ENCODE measurements around the gene LTBR. TPM values are rescaled to one million over a fixed set of nuclear protein-coding genes. Genes with fewer than 3 reads are reported as not detected.

The LTBR gene
- total RNA-seq, 1 experiment from 2014 or later = 102 TPM

DNA sequence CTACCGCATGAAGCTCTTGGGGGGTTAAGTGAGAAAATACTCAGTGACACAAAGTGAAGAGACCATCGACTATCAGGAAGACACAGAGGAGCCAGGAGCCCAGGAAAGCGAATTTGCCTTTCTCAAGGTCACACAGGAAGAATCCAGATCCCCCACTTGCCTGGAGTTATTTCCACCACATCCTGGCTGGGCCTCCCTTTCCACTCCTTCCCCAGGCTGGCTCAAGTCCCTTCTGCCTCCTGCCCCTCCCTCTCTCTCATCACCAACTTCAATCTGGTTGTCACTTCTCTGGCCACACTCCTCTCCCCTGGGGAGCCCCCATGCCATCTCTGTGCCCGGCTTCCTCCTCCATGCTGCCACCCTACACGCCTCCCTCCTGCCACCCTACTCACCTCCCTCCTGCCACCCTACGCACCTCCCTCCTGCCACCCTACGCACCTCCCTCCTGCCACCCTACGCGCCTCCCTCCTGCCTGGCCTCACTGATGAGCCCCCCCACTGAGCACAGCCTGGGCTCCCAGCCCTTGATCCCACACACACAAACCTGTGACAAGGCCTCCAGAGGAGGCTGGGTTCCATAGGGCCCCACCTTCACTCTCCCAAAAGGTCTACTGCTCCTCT lies 14.9 kb upstream of the LTBR start:
- Histone ChIP-seq H3K27me3 (replicated peaks) (no peaks in the 10 kb centered on the region), H3K4me1 (replicated peaks) (peaks cover 36% of the 10 kb centered on the region), H3K9me3 (replicated peaks) (no peaks in the 10 kb centered on the region), H3K4me3 (no peak overlapping the region), H3K36me3 (no peaks in the 10 kb centered on the region), H3K27ac (no peak overlapping the region)
- DNase-seq (ENCODE audit: low read depth in 1 of 2, low spot score in 2 of 2) = no peak

DNA sequence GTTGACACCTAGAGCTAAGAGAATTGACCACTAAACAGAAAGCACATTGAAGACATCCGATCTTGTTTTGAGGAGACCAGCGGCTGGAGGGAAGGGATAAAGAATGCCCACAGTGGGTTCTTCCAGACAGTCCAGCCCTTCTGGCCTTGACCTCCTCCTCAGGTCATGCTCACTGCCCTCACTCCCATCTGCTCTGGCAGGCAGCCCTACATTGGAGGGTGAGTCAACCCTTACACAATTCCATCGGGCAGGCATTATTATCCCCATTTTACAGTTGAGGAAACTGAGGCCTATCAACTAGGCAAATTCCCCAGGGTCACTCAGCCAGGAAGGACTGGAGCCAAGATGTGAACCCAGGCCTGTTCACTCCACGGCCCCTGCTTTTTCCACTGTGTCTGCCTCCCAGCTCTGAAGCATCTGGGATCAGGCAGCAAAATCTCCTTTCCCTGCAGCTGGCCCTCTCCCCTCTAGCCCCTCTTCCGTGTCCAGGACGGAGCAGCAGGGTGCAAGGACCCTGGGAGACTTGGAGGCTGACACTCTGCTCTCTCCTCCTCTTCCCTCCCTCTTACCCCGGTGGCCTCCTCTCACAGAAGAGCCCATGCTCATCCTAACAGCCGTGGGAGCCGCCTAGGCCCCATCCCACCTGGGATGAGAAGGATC lies 13.9 kb upstream of the LTBR start:
- no peak for DNase-seq (ENCODE audit: low read depth in 1 of 2, low spot score in 2 of 2)
- H3K27me3 ChIP-seq (replicated peaks) = no peaks in the 10 kb centered on the region
- no peaks in the 10 kb centered on the region for H3K9me3 ChIP-seq (replicated peaks)
- H3K36me3 ChIP-seq = no peaks in the 10 kb centered on the region
- H3K27ac ChIP-seq = 0 out of 2 replicates have a peak overlapping the region, but pooled peaks have one; percentile 60
- no peak overlapping the region for H3K4me3 ChIP-seq
- peaks cover 36% of the 10 kb centered on the region for H3K4me1 ChIP-seq (replicated peaks)

DNA sequence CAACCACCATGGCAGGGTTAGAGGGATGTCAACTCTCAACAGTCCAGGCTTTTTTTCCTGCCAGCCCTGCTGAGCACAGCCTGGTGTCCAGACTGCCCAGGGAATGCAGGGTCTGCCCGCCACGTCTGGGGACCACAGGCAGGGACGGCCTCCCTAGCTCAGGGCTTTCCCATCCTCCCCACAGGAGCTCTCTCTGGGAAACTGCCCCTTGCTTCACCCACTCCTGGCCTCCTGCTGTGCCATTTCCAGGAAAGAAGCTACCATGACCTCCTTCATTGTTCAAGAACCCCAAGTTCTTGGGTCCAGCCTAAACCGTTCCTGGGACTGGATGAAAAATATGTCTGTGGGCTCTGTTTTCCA lies 13.4 kb upstream of the LTBR start:
- H3K27me3 ChIP-seq (replicated peaks) = no peaks in the 10 kb centered on the region
- H3K4me1 ChIP-seq (replicated peaks) = peaks cover 37% of the 10 kb centered on the region
- peak overlapping the region; percentile 60 for H3K27ac ChIP-seq
- H3K9me3 ChIP-seq (replicated peaks) = no peaks in the 10 kb centered on the region
- no peak for DNase-seq (ENCODE audit: low read depth in 1 of 2, low spot score in 2 of 2)
- H3K36me3 ChIP-seq = no peaks in the 10 kb centered on the region
- no peak overlapping the region for H3K4me3 ChIP-seq

DNA sequence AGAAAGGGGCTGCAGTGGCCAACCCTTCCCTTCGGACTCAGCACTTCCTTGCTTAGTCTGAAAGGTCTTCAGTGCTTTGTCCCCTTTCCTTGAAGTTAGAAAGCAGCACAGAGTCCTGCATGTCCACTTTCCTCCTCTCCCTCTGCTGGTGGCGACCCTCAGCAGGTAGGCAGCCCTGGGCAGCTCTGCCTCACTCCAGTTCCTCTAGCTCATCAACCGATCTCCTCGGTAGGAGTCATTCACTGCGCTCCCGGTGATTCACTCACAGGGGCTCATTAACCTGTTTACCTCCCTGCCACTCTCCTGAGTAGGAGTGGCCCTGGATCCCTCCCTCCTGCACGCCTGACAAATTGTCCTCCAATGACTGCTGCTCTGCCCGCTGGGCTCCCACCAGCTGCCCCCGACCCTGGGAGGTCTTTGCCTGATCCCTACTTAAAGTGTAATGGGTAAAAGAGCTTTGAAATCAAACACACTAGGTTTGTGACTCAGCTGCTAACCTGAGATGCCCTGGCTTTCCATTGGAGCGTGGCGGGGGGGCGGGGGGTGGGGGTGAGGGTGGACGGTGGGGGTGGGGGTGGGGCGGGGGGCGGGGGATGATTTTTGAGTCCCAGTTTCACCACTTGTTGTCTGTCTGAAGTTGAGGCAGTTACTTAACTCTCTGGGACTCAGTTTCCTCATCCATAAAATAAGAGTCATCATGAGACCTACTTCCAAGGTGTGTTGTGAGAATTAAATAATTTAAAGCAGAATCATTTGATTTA lies 12.8 kb upstream of the LTBR start:
- Histone ChIP-seq H3K27me3 (replicated peaks) (no peaks in the 10 kb centered on the region), H3K4me1 (replicated peaks) (peaks cover 43% of the 10 kb centered on the region), H3K4me3 (no peak overlapping the region), H3K9me3 (replicated peaks) (no peaks in the 10 kb centered on the region), H3K27ac (peak overlapping the region; percentile 67), H3K36me3 (no peaks in the 10 kb centered on the region)
- peak; percentile 81 to 82 for DNase-seq (ENCODE audit: low read depth in 1 of 2, low spot score in 2 of 2)

DNA sequence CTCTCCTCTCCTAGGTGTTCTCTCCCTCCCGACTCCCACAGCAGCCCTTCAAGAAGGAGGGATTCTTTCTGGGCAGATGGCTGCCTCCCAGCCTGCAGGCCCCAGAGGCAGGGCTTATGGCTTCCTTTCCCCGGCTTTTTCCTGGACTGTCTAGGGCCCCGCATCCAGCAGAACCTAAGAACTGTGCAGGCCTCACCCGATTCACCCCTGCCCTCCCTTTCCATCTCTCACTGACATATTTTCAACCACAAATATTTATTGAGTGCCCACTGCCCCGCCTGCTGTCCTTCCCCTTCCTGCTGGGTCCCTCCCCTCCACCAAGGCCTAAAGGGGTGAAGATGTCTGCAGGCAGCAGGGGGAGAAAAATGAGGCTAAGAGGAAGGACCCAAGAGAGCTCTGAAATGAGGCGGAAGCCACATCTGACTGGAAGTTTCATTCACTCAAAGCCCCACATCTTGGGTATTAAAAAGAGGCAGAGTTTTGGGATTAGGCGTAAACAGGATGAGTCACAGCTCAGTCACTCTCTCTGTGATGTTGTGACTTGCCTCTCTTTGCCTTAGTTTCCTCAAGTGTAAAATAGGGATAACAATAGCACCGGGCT lies 11.5 kb upstream of the LTBR start:
- Histone ChIP-seq H3K4me3 (no peak overlapping the region), H3K4me1 (replicated peaks) (peaks cover 53% of the 10 kb centered on the region), H3K27ac (peak overlapping the region; percentile 67)

DNA sequence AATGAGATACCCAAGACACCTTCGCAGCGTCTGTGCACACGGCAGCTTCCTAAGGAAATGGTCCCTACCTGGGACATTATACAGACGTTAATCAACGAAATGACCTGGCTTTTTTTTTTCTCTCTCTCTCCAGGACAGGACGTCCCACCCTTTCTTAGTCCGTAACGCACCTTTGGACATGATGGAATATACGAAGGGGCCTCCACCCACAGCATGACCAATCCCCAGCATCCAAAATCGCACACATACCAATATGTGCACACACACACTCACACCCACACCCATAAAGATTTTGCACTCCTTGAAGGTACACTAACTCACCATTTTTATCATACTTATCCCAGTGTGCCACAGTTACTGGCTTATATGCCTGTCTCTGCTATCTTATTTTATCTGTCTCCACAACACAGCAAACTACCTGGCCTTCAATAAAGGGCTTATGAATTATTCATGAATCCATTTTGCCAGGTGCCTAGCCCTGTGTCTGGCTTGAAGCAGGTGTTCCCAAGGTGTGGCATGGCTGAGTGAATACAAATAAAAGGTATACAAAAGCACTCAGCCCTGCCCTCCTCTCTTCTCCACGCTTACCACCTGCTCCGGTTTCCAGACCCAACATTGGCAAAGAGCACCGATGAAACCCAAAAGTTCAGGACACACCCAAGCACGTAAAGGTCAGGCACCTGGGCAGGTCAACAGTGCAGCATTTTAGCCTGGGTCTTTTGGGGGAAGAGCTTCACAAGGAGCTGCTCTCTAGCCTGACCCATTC lies 10.8 kb upstream of the LTBR start:
- H3K4me1 ChIP-seq (replicated peaks) = peaks cover 53% of the 10 kb centered on the region
- no peaks in the 10 kb centered on the region for H3K27me3 ChIP-seq (replicated peaks)
- no peaks in the 10 kb centered on the region for H3K36me3 ChIP-seq
- no peak for DNase-seq (ENCODE audit: low read depth in 1 of 2, low spot score in 2 of 2)
- no peaks in the 10 kb centered on the region for H3K9me3 ChIP-seq (replicated peaks)
- H3K4me3 ChIP-seq = no peak overlapping the region
- H3K27ac ChIP-seq = peak overlapping the region; percentile 67

More for the DNA sequence above, 11.5 kb upstream of the LTBR start:
- Histone ChIP-seq H3K36me3 (no peaks in the 10 kb centered on the region), H3K27me3 (replicated peaks) (no peaks in the 10 kb centered on the region), H3K9me3 (replicated peaks) (no peaks in the 10 kb centered on the region)
- peak; percentile 86 to 93 for DNase-seq (ENCODE audit: low read depth in 1 of 2, low spot score in 2 of 2)

DNA sequence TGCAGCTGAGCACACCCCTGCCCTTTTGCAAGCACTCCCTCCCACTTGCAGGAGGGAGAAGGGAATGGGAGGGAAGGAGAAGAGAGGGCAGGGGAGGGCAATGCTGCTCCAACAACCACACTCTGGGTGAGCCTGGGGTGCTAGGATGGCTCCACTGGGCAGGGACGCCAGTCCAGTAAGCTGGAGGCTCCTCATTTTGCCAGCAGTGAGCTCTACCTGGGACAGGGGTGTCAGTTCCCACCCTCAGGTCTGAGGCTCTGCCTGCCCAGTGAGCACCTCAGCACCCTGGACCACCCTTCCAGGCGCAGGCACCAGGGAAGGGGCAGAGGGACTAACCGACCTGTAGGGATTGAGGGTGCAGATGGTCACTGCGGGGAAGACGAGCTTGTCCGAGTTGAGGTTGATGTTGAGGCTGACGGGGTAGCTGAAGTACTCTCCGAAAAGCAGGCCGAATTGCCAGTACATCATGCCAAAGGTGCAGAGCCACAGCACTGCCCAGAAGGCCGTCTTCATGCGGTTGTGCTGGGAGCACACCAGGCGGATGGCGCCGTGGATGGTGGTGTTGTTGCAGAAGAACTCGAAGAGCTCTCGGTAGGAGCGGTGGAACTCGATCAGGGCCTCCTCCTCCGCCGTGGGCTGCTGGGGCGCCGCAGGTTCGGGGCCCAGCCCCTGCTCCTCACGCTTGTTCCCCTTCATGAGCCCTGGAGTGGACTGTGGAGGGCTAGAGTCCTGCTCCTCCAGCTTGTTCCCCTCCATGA lies 9.8 kb upstream of the LTBR start:
- H3K27ac ChIP-seq = no peak overlapping the region
- no peaks in the 10 kb centered on the region for H3K9me3 ChIP-seq (replicated peaks)
- H3K4me3 ChIP-seq = no peak overlapping the region

DNA sequence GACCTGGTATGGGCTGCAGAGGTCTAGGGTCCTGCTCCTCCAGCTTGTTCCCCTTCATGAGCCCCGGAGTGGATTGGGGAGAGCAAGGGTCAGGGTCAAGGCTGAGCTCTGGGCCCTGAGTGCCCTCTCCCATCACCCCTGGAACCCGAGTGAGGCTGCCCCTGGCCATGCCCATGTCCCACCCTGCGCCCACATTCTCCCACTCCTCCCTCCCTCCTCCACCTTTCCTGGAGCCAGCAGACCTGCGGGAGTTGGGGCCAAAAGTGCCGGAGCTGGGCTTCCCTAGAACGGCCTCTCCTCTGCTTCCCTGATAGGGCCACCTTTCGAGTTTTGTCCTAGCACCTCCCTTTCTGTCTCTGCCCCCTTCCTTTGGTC lies 9.2 kb upstream of the LTBR start:
- Histone ChIP-seq H3K27me3 (replicated peaks) (no peaks in the 10 kb centered on the region), H3K36me3 (no peaks in the 10 kb centered on the region), H3K27ac (no peak overlapping the region), H3K4me3 (no peak overlapping the region), H3K4me1 (replicated peaks) (peaks cover 53% of the 10 kb centered on the region), H3K9me3 (replicated peaks) (no peaks in the 10 kb centered on the region)
- DNase-seq (ENCODE audit: low read depth in 1 of 2, low spot score in 2 of 2) = peak in 1 of 2 experiments; percentile 45

More for the DNA sequence above, 9.8 kb upstream of the LTBR start:
- Histone ChIP-seq H3K36me3 (no peaks in the 10 kb centered on the region), H3K27me3 (replicated peaks) (no peaks in the 10 kb centered on the region), H3K4me1 (replicated peaks) (peaks cover 53% of the 10 kb centered on the region)
- peak in 1 of 2 experiments; percentile 38 for DNase-seq (ENCODE audit: low read depth in 1 of 2, low spot score in 2 of 2)

DNA sequence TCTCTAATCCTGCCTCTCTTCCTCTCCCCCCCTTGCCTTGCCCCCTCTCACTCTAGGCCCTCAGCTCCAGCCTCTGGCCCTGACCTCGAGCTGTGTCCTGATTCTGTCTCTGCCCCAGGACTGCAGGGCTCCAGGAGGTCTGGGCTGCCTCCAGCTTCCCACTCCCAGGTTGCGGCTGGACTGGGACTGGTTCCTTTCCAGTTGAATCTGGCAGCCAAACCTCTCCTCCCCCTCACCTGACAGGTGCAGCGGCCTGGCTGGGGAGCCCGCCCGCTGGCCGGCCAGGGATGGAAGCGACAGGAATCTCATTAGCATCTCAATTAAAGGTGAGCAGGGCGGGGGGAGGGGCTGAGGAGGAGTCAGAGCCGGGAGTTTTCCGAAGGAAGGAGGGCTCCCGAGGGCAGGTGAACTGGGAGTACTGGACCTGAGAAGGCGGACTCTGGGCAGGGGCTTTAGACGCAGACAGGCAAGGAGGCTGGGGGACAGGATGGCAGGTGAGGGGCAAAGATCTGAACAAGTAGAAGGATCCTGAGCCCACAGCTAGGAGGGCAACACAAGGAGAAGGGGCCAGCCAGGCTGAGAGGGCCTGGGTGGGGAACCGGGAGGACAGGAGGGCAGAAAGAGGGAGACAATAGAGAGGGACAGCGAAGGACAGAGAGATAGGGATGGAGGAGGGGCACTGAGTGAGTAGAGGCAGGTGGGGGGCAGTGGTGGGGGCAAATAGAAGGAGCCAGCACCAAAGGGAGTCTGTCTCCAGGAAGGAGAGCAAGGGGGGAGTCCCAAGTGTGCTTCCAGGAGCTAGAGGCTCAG lies 8.5 kb upstream of the LTBR start, which contains the start of gene SCNN1A:
Gene SCNN1A (minus strand): TSS at position 295 of the 810 bp plus-strand sequence. CDS start 780 bp downstream, outside the sequence.
- H3K4me1 ChIP-seq (replicated peaks) = peaks cover 47% of the 10 kb centered on the region
- no peak within 1 kb of the TSS for H3K4me3 ChIP-seq
- peak in 1 of 2 experiments; percentile 42 for DNase-seq (ENCODE audit: low read depth in 1 of 2, low spot score in 2 of 2)
- H3K9me3 ChIP-seq (replicated peaks) = no peaks in the 10 kb centered on the region
- peak within 1 kb of the TSS; percentile 43 for H3K27ac ChIP-seq
- H3K36me3 ChIP-seq = no peaks in the 10 kb centered on the region
- H3K27me3 ChIP-seq (replicated peaks) = no peaks in the 10 kb centered on the region

DNA sequence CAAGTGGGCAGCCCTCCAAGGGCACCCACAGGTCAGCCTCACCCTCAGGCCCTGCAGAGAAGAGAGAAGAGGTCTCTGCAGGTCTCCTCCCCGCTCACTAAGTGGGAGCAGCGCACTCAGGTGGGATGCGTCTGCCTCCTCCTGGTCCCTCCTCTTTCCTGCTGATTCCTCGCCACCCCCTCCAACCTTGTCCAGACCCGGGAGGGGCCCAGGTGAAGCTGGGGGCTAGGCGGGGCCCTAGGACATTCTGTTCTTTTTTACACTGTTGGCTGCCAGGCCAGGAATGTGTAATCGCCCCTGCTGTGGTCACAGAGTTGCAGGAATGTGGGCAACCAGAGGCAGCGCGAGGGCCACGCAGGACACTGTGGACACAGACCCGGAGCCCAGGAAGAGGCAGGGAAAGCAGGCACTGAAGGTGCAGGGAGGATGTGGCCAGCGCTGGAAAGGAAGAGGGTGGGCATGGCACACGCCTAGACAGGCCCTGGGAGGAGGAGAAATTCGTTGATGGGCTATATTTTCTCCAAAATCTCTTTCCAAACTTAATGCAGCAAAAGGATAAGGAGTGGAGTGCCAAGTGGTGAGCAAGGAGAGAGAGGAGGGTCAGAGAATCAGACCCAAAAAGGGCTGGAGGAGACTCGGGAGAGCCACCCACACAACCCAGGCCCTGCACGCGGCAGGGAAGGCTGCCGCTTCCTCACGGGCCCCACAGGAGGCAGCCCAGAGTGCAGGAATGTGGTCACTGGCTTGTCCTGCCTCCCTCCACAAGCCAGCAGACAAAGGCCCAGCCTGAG lies 7.7 kb upstream of the LTBR start:
- Histone ChIP-seq H3K27ac (peak overlapping the region; percentile 43), H3K4me1 (replicated peaks) (peaks cover 39% of the 10 kb centered on the region), H3K9me3 (replicated peaks) (no peaks in the 10 kb centered on the region), H3K36me3 (no peaks in the 10 kb centered on the region), H3K27me3 (replicated peaks) (no peaks in the 10 kb centered on the region), H3K4me3 (no peak overlapping the region)
- peak; percentile 72 to 73 for DNase-seq (ENCODE audit: low read depth in 1 of 2, low spot score in 2 of 2)

DNA sequence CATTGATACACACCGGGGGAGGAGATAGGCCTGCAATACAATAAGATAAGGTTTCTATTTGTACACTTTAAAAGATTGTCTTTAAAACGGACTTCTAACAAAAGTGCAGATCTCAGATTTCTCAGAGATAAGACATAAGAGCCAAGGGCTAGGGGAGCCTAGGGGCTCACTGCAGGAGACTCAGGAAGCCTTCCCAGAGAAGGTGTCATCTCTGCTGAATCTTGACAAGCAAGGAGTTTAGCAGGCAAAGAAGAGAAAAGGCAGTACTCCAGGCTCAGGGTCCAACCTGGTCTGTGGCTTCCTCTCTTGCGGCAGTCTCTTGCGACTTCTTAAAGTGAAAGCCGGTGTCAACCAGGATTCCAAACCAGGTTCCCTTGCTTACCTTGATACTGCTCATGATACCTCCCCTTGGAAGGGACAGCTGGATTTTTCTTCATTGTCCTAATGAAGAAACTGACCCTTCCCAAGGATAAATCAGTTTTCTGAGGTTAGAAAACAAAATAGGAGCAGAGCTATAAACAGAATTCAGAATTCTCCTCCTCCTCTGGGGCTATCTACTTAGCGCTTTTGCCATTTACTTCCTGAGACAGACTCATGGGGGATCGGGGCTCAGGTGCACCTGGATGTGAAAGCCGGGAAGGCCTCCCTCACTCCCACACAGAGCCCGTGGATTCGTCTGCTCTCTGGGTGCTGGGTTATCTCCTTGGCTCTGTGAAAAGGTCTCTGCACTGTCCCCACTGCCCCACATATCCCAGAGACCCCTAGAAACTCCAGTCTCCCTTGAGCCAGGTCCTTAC lies 6.9 kb upstream of the LTBR start:
- H3K36me3 ChIP-seq = no peaks in the 10 kb centered on the region
- H3K9me3 ChIP-seq (replicated peaks) = no peaks in the 10 kb centered on the region
- DNase-seq (ENCODE audit: low read depth in 1 of 2, low spot score in 2 of 2) = peak in 1 of 2 experiments; percentile 23
- H3K4me3 ChIP-seq = no peak overlapping the region
- no peaks in the 10 kb centered on the region for H3K27me3 ChIP-seq (replicated peaks)
- peak overlapping the region; percentile 43; the same call in 1 of the 2 replicates for H3K27ac ChIP-seq
- H3K4me1 ChIP-seq (replicated peaks) = peaks cover 32% of the 10 kb centered on the region
